ENCODE data around the gene GSTA5.

- TF ChIP-seq EZH2 (IDR thresholded peaks at IDR 0.05; ENCODE audit: insufficient read depth, poor library complexity, severe bottlenecking) (no peak), EZH2phosphoT487 (IDR thresholded peaks at IDR 0.05; ENCODE audit: insufficient read depth, low read depth) (no peak)
Observed at GRCh38 chr6:52801188-52801841, 39.3 kb downstream of the GSTA5 start.

All from GM23248 (cell line).